H9 (cell line): Measurements from ENCODE around the gene CTDSPL. TPM values are rescaled to one million over a fixed set of nuclear protein-coding genes. Genes with fewer than 3 reads are reported as not detected.
A peak's percentile ranks its signal among the peaks of the same experiment; 100 is the strongest.

Source experiments
- DNase-seq: peaks from one replicate; pipeline ENCODE4 v3.0.0-alpha.2; 2017
- H2AFZ ChIP-seq: one replicate; pipeline ENCODE4 v1.6.1; 2013; ENCODE audit warnings: mild to moderate bottlenecking, low read length, control low read depth, moderate library complexity
- H2AK5ac ChIP-seq: 2 replicates; pipeline ENCODE4 v1.6.1; 2013; ENCODE audit warnings: low read length, control low read depth, mixed read lengths; ENCODE audit not compliant: insufficient read length
- H2BK120ac ChIP-seq: one replicate; pipeline ENCODE4 v1.6.1; 2013; ENCODE audit warnings: low read depth, mild to moderate bottlenecking, low read length, control low read depth, inconsistent platforms; ENCODE audit not compliant: poor library complexity, severe bottlenecking
- H2BK12ac ChIP-seq: 2 replicates; pipeline ENCODE4 v1.6.1; 2013; ENCODE audit warnings: low read length, control low read depth, mixed read lengths, low read depth; ENCODE audit not compliant: insufficient read length
- H2BK15ac ChIP-seq: 2 replicates; pipeline ENCODE4 v1.6.1; 2013; ENCODE audit warnings: low read depth, low read length, control low read depth
- H2BK20ac ChIP-seq: one replicate; pipeline ENCODE4 v1.6.1; 2013; ENCODE audit warnings: low read depth, mild to moderate bottlenecking, low read length, control low read depth, inconsistent platforms; ENCODE audit not compliant: poor library complexity, severe bottlenecking
- H2BK5ac ChIP-seq: 2 replicates; pipeline ENCODE4 v1.6.1; 2013; ENCODE audit warnings: low read length, control low read depth, mixed read lengths; ENCODE audit not compliant: insufficient read length
- H3K14ac ChIP-seq: 2 replicates; pipeline ENCODE4 v1.6.1; 2013; ENCODE audit warnings: low read length, control low read depth; ENCODE audit not compliant: insufficient read depth
- H3K18ac ChIP-seq: 2 replicates; pipeline ENCODE4 v1.6.1; 2013; ENCODE audit warnings: low read depth, mild to moderate bottlenecking, mixed read lengths, low read length, control low read depth; ENCODE audit not compliant: insufficient read length
- H3K23ac ChIP-seq: 2 replicates; pipeline ENCODE4 v1.6.1; 2013; ENCODE audit warnings: low read length, control low read depth, mixed read lengths, low read depth; ENCODE audit not compliant: insufficient read length
- H3K23me2 ChIP-seq: 2 replicates; pipeline ENCODE4 v1.6.1; 2013; ENCODE audit warnings: low read depth, mild to moderate bottlenecking, mixed read lengths, low read length, control low read depth; ENCODE audit not compliant: insufficient read length, poor library complexity, severe bottlenecking
- H3K27ac ChIP-seq: 2 replicates; pipeline ENCODE4 v1.5.1; 2013; ENCODE audit warnings: low read length, control low read depth, mixed read lengths, low read depth; ENCODE audit not compliant: insufficient read length
- H3K27me3 ChIP-seq: 2 replicates; pipeline ENCODE4 v1.6.1; 2013; ENCODE audit warnings: low read length, control low read depth, inconsistent platforms; ENCODE audit not compliant: insufficient read depth
- H3K4ac ChIP-seq: 2 replicates; pipeline ENCODE4 v1.6.1; 2013; ENCODE audit warnings: low read depth, mild to moderate bottlenecking, control low read depth, inconsistent platforms, low read length, moderate library complexity
- H3K4me1 ChIP-seq: 2 replicates; pipeline ENCODE4 v1.6.1; 2013; ENCODE audit warnings: low read length, control low read depth, inconsistent platforms; ENCODE audit not compliant: insufficient read depth
- H3K4me2 ChIP-seq: 2 replicates; pipeline ENCODE4 v1.6.1; 2013; ENCODE audit warnings: low read length, control low read depth, mixed read lengths; ENCODE audit not compliant: insufficient read length, insufficient read depth
- H3K56ac ChIP-seq: 2 replicates; pipeline ENCODE4 v1.6.1; 2013; ENCODE audit warnings: low read depth, mild to moderate bottlenecking, mixed read lengths, low read length, control low read depth; ENCODE audit not compliant: insufficient read length
- H3K79me1 ChIP-seq: 2 replicates; pipeline ENCODE4 v1.6.1; 2013; ENCODE audit warnings: low read depth, mild to moderate bottlenecking, moderate library complexity, low read length, control low read depth, inconsistent platforms; ENCODE audit not compliant: insufficient read depth, poor library complexity, severe bottlenecking
- H3K79me2 ChIP-seq: 2 replicates; pipeline ENCODE4 v1.6.1; 2013; ENCODE audit warnings: low read length, control low read depth, inconsistent platforms; ENCODE audit not compliant: insufficient read depth
- H3K9ac ChIP-seq: 2 replicates; pipeline ENCODE4 v1.6.1; 2013; ENCODE audit warnings: low read length, control low read depth, mixed read lengths; ENCODE audit not compliant: insufficient read length; ENCODE audit errors: extremely low read depth
- H3K9me3 ChIP-seq: one replicate; pipeline ENCODE4 v1.6.1; 2013; ENCODE audit warnings: low read depth, low read length, inconsistent platforms; ENCODE audit not compliant: control insufficient read depth
- H3T11ph ChIP-seq: one replicate; pipeline ENCODE4 v1.6.1; 2013; ENCODE audit warnings: mild to moderate bottlenecking, low read length, control low read depth, inconsistent platforms
- H4K20me1 ChIP-seq: one replicate; pipeline ENCODE4 v1.6.1; 2013; ENCODE audit not compliant: control insufficient read depth, insufficient read length, insufficient read depth
- H4K5ac ChIP-seq: 2 replicates; pipeline ENCODE4 v1.6.1; 2013; ENCODE audit warnings: low read depth, mild to moderate bottlenecking, mixed read lengths, low read length, control low read depth; ENCODE audit not compliant: insufficient read length
- H4K8ac ChIP-seq: replicated peaks from 2 replicates; pipeline ENCODE4 v1.6.1; 2013; ENCODE audit warnings: low read length, control low read depth, mixed read lengths, low read depth; ENCODE audit not compliant: insufficient read length
- H4K91ac ChIP-seq: 2 replicates; pipeline ENCODE4 v1.6.1; 2013; ENCODE audit warnings: low read depth, mild to moderate bottlenecking, moderate library complexity, mixed read lengths, low read length, control low read depth; ENCODE audit not compliant: insufficient read length
- H3K27ac Mint-ChIP-seq, 3 experiments: 2 replicates in 2 of 3; 3 replicates in 1 of 3; pipeline ENCODE4 v1.8.0; 2020 to 2021; ENCODE audit warnings: mixed read lengths in 3 of 3, mild to moderate bottlenecking in 1 of 3, moderate library complexity in 1 of 3
- H3K27me3 Mint-ChIP-seq: 2 replicates; pipeline ENCODE4 v1.8.0; 2021; ENCODE audit warnings: low read depth, mild to moderate bottlenecking, moderate library complexity, mixed read lengths
- H3K36me3 Mint-ChIP-seq, 3 experiments: 2 replicates in 2 of 3; 3 replicates in 1 of 3; pipeline ENCODE4 v1.8.0; 2020 to 2021; ENCODE audit warnings: low read depth in 3 of 3, mixed read lengths in 3 of 3; ENCODE audit not compliant: insufficient read depth in 1 of 3
- H3K4me1 Mint-ChIP-seq, 2 experiments: 2 replicates each; pipeline ENCODE4 v1.8.0; 2020; ENCODE audit warnings: mixed read lengths in 2 of 2
- H3K4me3 Mint-ChIP-seq, 2 experiments: 2 replicates in 1 of 2; 3 replicates in 1 of 2; pipeline ENCODE4 v1.8.0; 2020 to 2021; ENCODE audit warnings: mild to moderate bottlenecking in 2 of 2, mixed read lengths in 2 of 2, moderate library complexity in 1 of 2
- H3K9me3 Mint-ChIP-seq, 2 experiments: 2 replicates in 1 of 2; 3 replicates in 1 of 2; pipeline ENCODE4 v1.8.0; 2020; ENCODE audit warnings: mild to moderate bottlenecking in 2 of 2, mixed read lengths in 2 of 2, moderate library complexity in 1 of 2
- WGBS: extraction: QIAGEN DNeasy Blood & Tissue Kit; methylation state at CpG from one replicate; pipeline ENCODE4 v1.1.7; 2013; ENCODE audit warnings: missing lambda C conversion rate, low lambda C conversion rate, mixed read lengths; ENCODE audit not compliant: insufficient read length; ENCODE audit errors: extremely low coverage; 5-methylcytosine and 5-hydroxymethylcytosine counted together
- total RNA-seq: library from RNA; stranded (reverse); gene quantifications from 2 replicates; pipeline ENCODE4 v1.2.1, GENCODE V29; 2021
- TF ChIP-seq, protein P1 (sequence below): fragments of 200-600 bp; sonication (generic); conservative IDR thresholded peaks from 3 replicates; pipeline ENCODE4 v1.8.0; 2021; ENCODE audit warnings: antibody characterized with exemption, mild to moderate bottlenecking

The CTDSPL gene
- total RNA-seq, 1 experiment from 2014 or later, result 20.8 TPM

- H2AFZ ChIP-seq, result no peak overlapping the region
- H3T11ph ChIP-seq, result no peak overlapping the region
- no peaks in the 10 kb centered on the region; a peak in 1 of 5 replicates for H3K9me3 Mint-ChIP-seq
- H3K79me2 ChIP-seq, result no peaks in the 10 kb centered on the region
- no peak overlapping the region for H2BK5ac ChIP-seq
- no peak overlapping the region for H3K9ac ChIP-seq
- H2AK5ac ChIP-seq, result no peak overlapping the region
- H3K4me1 Mint-ChIP-seq, result peaks cover 4 to 5% of the 10 kb centered on the region in 2 experiments; a peak in 1 of 4 replicates
- H4K20me1 ChIP-seq, result no peaks in the 10 kb centered on the region
- no peaks in the 10 kb centered on the region for H3K9me3 ChIP-seq
- H2BK20ac ChIP-seq, result no peak overlapping the region
- H3K4me2 ChIP-seq, result no peak overlapping the region
- H2BK120ac ChIP-seq, result no peak overlapping the region
- H3K4ac ChIP-seq, result no peak overlapping the region
- peaks cover 0 to 17% (median 16%) of the 10 kb centered on the region in 3 experiments; a peak in 6 of 7 replicates for H3K36me3 Mint-ChIP-seq
- no CpG with 5 or more reads among the region's 16 CpGs for WGBS
- no peak overlapping the region for H3K4me3 Mint-ChIP-seq
- no peak overlapping the region for H4K91ac ChIP-seq
- H3K18ac ChIP-seq, result no peak overlapping the region
- H3K27ac ChIP-seq, result no peak overlapping the region
- H3K27me3 ChIP-seq, result no peaks in the 10 kb centered on the region
- no peak overlapping the region for H2BK15ac ChIP-seq
- no peaks in the 10 kb centered on the region for H3K4me1 ChIP-seq
- TF ChIP-seq, protein P1, sequence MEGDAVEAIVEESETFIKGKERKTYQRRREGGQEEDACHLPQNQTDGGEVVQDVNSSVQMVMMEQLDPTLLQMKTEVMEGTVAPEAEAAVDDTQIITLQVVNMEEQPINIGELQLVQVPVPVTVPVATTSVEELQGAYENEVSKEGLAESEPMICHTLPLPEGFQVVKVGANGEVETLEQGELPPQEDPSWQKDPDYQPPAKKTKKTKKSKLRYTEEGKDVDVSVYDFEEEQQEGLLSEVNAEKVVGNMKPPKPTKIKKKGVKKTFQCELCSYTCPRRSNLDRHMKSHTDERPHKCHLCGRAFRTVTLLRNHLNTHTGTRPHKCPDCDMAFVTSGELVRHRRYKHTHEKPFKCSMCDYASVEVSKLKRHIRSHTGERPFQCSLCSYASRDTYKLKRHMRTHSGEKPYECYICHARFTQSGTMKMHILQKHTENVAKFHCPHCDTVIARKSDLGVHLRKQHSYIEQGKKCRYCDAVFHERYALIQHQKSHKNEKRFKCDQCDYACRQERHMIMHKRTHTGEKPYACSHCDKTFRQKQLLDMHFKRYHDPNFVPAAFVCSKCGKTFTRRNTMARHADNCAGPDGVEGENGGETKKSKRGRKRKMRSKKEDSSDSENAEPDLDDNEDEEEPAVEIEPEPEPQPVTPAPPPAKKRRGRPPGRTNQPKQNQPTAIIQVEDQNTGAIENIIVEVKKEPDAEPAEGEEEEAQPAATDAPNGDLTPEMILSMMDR, result no peak
- H3K56ac ChIP-seq, result no peak overlapping the region
- no peak overlapping the region for H2BK12ac ChIP-seq
- H3K14ac ChIP-seq, result no peak overlapping the region; the same call in 1 of the 2 replicates
- H3K79me1 ChIP-seq, result no peaks in the 10 kb centered on the region
- H3K27ac Mint-ChIP-seq, result peak overlapping the region in 2 of 3 experiments; percentile 28 to 57; a peak in 1 of 7 replicates
- H3K23ac ChIP-seq, result no peak overlapping the region
- H3K23me2 ChIP-seq, result no peaks in the 10 kb centered on the region
- H4K8ac ChIP-seq, result no peak overlapping the region
- DNase-seq, result no peak
- H3K27me3 Mint-ChIP-seq, result no peaks in the 10 kb centered on the region
- no peak overlapping the region for H4K5ac ChIP-seq
Measured at GRCh38 chr3:38008971-38009580, 147.4 kb downstream of the CTDSPL start.
